C4-2B (cell line): ENCODE measurements around the gene FAM3A.

ENCODE experiments used
- ZFX ChIP-seq: fragments of 450-650 bp; IDR thresholded peaks from 2 replicates; pipeline ENCODE4 v1.6.1; 2017
- TF ChIP-seq, protein P1 (sequence below): fragments of 450-650 bp; conservative IDR thresholded peaks from 2 replicates; pipeline ENCODE4 v1.5.1; 2017; ENCODE audit warnings: mild to moderate bottlenecking

DNA sequence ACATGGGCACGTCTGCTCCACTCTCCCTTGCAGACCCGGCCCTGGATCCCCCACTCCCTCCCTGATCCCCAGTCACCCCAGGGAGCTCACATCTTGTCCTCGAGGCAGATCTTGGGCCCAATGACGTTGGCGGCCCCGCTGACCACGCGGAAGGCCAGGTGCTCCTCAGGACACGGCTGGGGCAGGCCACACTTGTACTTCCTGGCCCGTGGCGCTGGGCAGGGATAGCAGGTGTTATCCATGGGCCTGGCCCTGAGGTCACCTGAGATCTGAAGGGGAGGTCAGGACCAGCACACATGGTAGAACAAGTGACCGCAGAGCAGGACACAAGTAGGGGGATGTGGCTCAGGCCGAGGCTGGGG, 7.7 kb downstream of the FAM3A start:
- TF ChIP-seq, protein P1, sequence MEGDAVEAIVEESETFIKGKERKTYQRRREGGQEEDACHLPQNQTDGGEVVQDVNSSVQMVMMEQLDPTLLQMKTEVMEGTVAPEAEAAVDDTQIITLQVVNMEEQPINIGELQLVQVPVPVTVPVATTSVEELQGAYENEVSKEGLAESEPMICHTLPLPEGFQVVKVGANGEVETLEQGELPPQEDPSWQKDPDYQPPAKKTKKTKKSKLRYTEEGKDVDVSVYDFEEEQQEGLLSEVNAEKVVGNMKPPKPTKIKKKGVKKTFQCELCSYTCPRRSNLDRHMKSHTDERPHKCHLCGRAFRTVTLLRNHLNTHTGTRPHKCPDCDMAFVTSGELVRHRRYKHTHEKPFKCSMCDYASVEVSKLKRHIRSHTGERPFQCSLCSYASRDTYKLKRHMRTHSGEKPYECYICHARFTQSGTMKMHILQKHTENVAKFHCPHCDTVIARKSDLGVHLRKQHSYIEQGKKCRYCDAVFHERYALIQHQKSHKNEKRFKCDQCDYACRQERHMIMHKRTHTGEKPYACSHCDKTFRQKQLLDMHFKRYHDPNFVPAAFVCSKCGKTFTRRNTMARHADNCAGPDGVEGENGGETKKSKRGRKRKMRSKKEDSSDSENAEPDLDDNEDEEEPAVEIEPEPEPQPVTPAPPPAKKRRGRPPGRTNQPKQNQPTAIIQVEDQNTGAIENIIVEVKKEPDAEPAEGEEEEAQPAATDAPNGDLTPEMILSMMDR: no peak
- no peak for TF ChIP-seq ZFX
